GM18909 (cell line): ENCODE data around the gene LYRM4.

Experiments used
- ATAC-seq: cut with Tn5 transposase; IDR thresholded peaks from one replicate; pipeline ENCODE4 v1.9.1; 2021; ENCODE audit warnings: mild to moderate bottlenecking; ENCODE audit not compliant: unreplicated experiment, poor library complexity

Gene LYRM4

GRCh38 chr6:5180636-5181035 lies 80.1 kb downstream of the LYRM4 start:
- ATAC-seq = no peak

GRCh38 chr6:5179917-5180316 lies 80.8 kb downstream of the LYRM4 start:
- no peak for ATAC-seq

- ATAC-seq = no peak
Measured at GRCh38 chr6:5178806-5179205, 81.9 kb downstream of the LYRM4 start.

- ATAC-seq = no peak
Measured at GRCh38 chr6:5175635-5176034, 85.1 kb downstream of the LYRM4 start.

GRCh38 chr6:5174756-5175549 lies 85.8 kb downstream of the LYRM4 start:
- no peak for ATAC-seq

GRCh38 chr6:5174244-5174643 lies 86.5 kb downstream of the LYRM4 start:
- peak; percentile 96 for ATAC-seq

- peak; percentile 29 for ATAC-seq
Measured at GRCh38 chr6:5173810-5174209, 86.9 kb downstream of the LYRM4 start.

GRCh38 chr6:5172897-5173474 lies 87.8 kb downstream of the LYRM4 start:
- no peak for ATAC-seq

- ATAC-seq = no peak
Measured at GRCh38 chr6:5172041-5172653, 88.6 kb downstream of the LYRM4 start.

GRCh38 chr6:5167501-5167900 lies 93.2 kb downstream of the LYRM4 start:
- no peak for ATAC-seq

GRCh38 chr6:5164092-5164491 lies 96.7 kb downstream of the LYRM4 start:
- ATAC-seq = no peak

- no peak for ATAC-seq
Measured at GRCh38 chr6:5163247-5163646, 97.5 kb downstream of the LYRM4 start.

GRCh38 chr6:5162355-5162754 lies 98.4 kb downstream of the LYRM4 start:
- no peak for ATAC-seq

GRCh38 chr6:5160206-5160605 lies 100.5 kb downstream of the LYRM4 start:
- ATAC-seq = no peak

GRCh38 chr6:5159162-5159561 lies 101.6 kb downstream of the LYRM4 start:
- ATAC-seq = no peak

- no peak for ATAC-seq
Measured at GRCh38 chr6:5158180-5158579, 102.6 kb downstream of the LYRM4 start.

GRCh38 chr6:5157621-5158138 lies 103.1 kb downstream of the LYRM4 start:
- no peak for ATAC-seq

- ATAC-seq = no peak
Measured at GRCh38 chr6:5156627-5157026, 104.1 kb downstream of the LYRM4 start.

- no peak for ATAC-seq
Measured at GRCh38 chr6:5155906-5156305, 104.8 kb downstream of the LYRM4 start.

GRCh38 chr6:5153186-5153585 lies 107.6 kb downstream of the LYRM4 start:
- ATAC-seq = no peak

GRCh38 chr6:5152460-5152859 lies 108.3 kb downstream of the LYRM4 start:
- no peak for ATAC-seq
